MG63 (cell line): ENCODE measurements around the gene ARID5B. TPM values are rescaled to one million over a fixed set of nuclear protein-coding genes. Genes with fewer than 3 reads are reported as not detected.

ENCODE experiments used
- DNase-seq: peaks from one replicate; pipeline ENCODE4 v3.0.0-alpha.2; 2020
- H3K27me3 ChIP-seq: fragments of 250-450 bp; sonication (Bioruptor Pico); 2 replicates; pipeline ENCODE4 v1.5.1; 2020; ENCODE audit warnings: mild to moderate bottlenecking, moderate library complexity
- H3K36me3 ChIP-seq: fragments of 250-450 bp; sonication (Bioruptor Pico); 2 replicates; pipeline ENCODE4 v1.5.1; 2020; ENCODE audit warnings: mild to moderate bottlenecking, moderate library complexity
- H3K4me3 ChIP-seq: fragments of 250-450 bp; sonication (Bioruptor Pico); 2 replicates; pipeline ENCODE4 v1.5.1; 2020; ENCODE audit warnings: mild to moderate bottlenecking, moderate library complexity
- H3K9me3 ChIP-seq: fragments of 250-450 bp; sonication (Bioruptor Pico); 2 replicates; pipeline ENCODE4 v1.5.1; 2020; ENCODE audit warnings: mild to moderate bottlenecking, moderate library complexity
- total RNA-seq: library from RNA; depleted of rRNA; stranded (reverse); fragments of >200 nt; shearing (Covaris generic); gene quantifications from 2 replicates; pipeline ENCODE4 v1.2.3, GENCODE V29; 2014; ENCODE audit warnings: low replicate concordance

Gene ARID5B
- total RNA-seq, 1 experiment from 2014 or later, result 12.8 TPM

GRCh38 chr10:61986788-61987492 is 85.4 kb downstream of the ARID5B start:
- no peak for DNase-seq
- Histone ChIP-seq H3K27me3 (no peaks in the 10 kb centered on the region), H3K9me3 (no peaks in the 10 kb centered on the region), H3K4me3 (no peak overlapping the region), H3K36me3 (no peaks in the 10 kb centered on the region)

- H3K9me3 ChIP-seq, result no peaks in the 10 kb centered on the region
- H3K27me3 ChIP-seq, result no peaks in the 10 kb centered on the region
- no peak overlapping the region for H3K4me3 ChIP-seq
- no peak for DNase-seq
- H3K36me3 ChIP-seq, result no peaks in the 10 kb centered on the region
Observed at GRCh38 chr10:61987537-61987936, 86.0 kb downstream of the ARID5B start.

GRCh38 chr10:61987951-61988379 is 86.5 kb downstream of the ARID5B start:
- Histone ChIP-seq H3K9me3 (no peaks in the 10 kb centered on the region), H3K36me3 (no peaks in the 10 kb centered on the region), H3K27me3 (no peaks in the 10 kb centered on the region), H3K4me3 (no peak overlapping the region)
- no peak for DNase-seq

DNA sequence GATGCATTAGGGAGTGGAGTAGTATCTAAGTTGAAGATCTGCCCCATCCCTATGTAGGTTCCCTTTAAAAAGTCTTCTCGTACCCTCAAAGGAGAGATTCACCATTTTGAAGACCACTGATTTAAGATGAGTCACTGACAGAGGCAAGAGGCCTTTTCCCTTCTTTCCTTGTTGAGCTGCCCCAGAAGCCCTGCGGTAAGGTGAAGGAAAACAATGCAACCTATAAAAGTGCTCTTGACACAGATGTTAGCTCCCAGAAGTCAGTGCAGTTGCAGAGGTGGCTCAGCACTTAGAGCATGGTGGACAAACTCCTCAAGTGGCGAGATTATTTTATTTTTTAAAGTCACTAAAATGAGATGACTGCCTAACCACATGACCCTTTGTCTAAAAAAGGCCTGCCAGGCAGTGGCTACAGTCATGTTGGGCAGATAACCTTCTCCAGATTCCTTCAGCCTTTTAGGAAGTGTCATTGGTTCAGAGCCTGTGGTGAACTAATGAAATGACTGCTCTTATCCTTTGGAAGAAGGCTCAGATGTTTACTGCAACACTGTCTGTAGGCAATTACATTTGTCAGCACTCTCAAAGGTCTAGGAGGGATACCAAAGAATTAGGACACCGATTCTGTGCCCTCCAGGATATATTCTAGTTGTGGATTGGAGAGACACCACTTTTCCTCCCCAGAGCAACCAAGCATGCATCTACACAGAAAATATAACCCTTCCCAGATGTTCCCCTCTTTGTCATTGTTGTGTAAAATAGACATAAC is 88.7 kb downstream of the ARID5B start:
- no peak for DNase-seq
- no peaks in the 10 kb centered on the region for H3K9me3 ChIP-seq

DNA sequence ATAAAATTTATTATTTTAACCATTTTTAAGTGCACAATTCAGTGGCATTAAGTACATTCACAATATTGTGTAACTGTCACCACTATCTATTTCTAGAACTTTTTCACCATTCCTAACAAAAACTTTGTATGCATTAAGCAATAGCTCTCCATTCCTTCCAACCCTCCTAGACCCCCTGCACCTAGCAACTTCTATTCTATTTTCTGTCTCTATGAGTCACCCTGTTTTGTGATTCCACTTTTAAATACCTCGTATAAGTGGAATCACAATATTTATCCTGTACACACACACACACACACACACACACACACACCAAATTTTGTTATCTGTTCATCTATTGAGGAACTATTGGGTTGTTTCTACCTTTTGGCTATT is 89.2 kb downstream of the ARID5B start:
- DNase-seq, result no peak
- no peak overlapping the region for H3K4me3 ChIP-seq
- H3K9me3 ChIP-seq, result no peaks in the 10 kb centered on the region
- no peaks in the 10 kb centered on the region for H3K36me3 ChIP-seq
- H3K27me3 ChIP-seq, result no peaks in the 10 kb centered on the region

More for the DNA sequence above, 88.7 kb downstream of the ARID5B start:
- Histone ChIP-seq H3K36me3 (no peaks in the 10 kb centered on the region), H3K27me3 (no peaks in the 10 kb centered on the region), H3K4me3 (no peak overlapping the region)

DNA sequence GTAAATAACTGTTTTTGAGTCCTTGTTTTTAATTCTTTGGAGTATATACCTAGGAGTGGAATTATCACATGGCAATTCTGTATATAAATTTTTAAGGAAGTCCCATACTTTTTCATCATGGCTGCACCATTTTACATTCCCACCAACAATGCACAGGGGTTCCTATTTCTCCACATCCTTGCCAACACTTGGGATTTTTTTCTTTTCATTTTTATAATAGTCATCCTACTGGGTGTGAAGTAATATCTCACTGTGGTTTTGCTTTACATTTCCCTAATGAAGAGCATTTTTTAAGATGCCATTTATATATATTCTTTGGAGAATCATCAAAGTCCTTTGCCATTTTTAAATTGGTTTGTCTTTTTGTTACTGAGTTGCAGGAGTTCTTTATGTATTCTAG is 89.7 kb downstream of the ARID5B start:
- no peak for DNase-seq
- no peaks in the 10 kb centered on the region for H3K36me3 ChIP-seq
- no peaks in the 10 kb centered on the region for H3K9me3 ChIP-seq
- H3K4me3 ChIP-seq, result no peak overlapping the region
- no peaks in the 10 kb centered on the region for H3K27me3 ChIP-seq

- Histone ChIP-seq H3K27me3 (no peaks in the 10 kb centered on the region), H3K36me3 (no peaks in the 10 kb centered on the region), H3K9me3 (no peaks in the 10 kb centered on the region), H3K4me3 (no peak overlapping the region)
- DNase-seq, result no peak
Observed at GRCh38 chr10:61992059-61992460, 90.6 kb downstream of the ARID5B start.

- Histone ChIP-seq H3K9me3 (no peaks in the 10 kb centered on the region), H3K27me3 (no peaks in the 10 kb centered on the region), H3K4me3 (peak overlapping the region; percentile 7), H3K36me3 (no peaks in the 10 kb centered on the region)
- peak; percentile 13 for DNase-seq
Observed at GRCh38 chr10:61992671-61993668, 91.5 kb downstream of the ARID5B start.

DNA sequence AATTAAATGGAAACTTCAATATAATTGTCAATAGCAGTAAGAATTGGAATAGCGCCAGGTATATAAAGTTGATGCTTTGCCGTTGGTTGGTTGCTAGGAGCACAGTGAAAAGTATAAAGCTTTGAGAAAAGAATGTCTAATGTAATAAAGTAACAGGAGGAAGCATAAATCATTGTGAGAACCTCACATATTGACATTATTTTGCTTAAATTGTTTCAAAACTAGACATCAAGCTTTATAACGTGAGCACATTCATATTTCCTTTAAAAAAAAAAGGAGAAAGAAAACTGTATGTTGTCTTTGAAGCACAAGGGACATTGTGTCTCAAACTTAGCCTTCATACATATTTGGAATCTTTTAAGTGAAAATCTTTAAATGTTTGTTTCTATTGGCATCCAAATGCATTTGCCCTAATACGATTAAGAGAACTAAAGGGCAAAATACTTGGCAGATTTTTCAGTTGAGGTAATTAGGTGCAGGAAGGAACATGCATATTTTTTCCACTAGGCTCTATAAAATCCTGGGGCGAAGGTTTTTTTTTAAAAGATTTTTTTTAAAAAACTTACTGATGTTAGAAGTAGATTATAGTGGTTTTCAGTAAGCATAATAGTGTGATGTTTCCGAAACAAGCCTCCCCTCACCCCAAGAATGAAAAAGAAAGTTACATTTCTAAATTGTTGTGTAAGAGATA is 92.4 kb downstream of the ARID5B start:
- Histone ChIP-seq H3K27me3 (no peaks in the 10 kb centered on the region), H3K36me3 (no peaks in the 10 kb centered on the region), H3K4me3 (peak overlapping the region; percentile 24), H3K9me3 (no peaks in the 10 kb centered on the region)
- no peak for DNase-seq

DNA sequence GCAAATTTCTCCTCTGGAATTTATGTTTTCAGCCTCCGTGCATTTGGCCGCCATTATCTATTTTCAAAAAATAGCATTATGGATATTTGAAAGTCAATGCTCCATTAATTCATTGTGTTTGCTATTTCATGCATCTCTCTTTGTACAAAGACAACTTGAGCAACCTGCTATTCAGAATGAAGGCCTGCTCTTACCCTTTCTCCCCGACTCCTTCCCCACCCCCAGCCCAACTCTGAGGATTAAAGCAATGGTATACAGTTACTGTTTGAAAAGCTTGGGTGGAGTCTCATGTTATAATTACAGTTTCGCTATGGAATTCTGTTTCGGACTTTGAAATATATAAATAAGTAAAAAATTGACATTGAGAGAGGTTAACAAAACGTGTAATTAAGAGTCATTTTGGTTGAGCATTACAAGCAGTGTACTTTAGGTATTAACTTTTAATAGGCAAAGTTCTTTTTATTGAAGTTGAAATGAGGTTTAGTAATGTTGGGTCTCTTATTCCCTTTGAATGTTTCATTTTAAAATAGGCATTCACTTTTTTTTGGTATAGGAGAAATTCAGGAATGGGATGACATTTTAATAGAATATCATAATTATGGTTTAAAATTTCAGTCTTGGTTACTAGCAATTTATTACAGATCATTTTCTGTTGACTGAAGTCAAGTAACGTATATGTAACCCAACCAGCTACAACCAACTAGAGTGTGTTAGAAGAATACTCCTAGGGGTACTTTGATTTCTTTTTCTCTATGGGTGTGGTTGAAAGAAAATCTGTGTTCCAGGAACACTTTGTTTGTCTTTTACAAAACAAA is 93.1 kb downstream of the ARID5B start:
- Histone ChIP-seq H3K9me3 (no peaks in the 10 kb centered on the region), H3K36me3 (no peaks in the 10 kb centered on the region), H3K4me3 (peak overlapping the region; percentile 24), H3K27me3 (no peaks in the 10 kb centered on the region)
- peak; percentile 35 for DNase-seq

DNA sequence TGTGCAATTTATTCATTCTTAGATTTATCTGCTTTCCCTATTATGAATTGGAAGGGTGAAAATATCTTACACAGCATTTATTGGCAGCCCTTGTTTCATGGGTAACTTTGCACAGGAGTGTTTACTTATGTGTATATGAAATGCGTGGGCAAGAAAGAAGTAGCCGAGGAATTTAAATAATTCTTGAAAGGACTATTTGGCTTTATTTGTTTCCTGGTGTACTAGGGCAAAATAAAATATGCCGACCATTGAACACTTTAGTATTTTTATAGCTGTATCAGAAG is 93.7 kb downstream of the ARID5B start:
- Histone ChIP-seq H3K9me3 (no peaks in the 10 kb centered on the region), H3K4me3 (peak overlapping the region; percentile 24; the same call in 1 of the 2 replicates), H3K27me3 (no peaks in the 10 kb centered on the region), H3K36me3 (no peaks in the 10 kb centered on the region)
- DNase-seq, result no peak

DNA sequence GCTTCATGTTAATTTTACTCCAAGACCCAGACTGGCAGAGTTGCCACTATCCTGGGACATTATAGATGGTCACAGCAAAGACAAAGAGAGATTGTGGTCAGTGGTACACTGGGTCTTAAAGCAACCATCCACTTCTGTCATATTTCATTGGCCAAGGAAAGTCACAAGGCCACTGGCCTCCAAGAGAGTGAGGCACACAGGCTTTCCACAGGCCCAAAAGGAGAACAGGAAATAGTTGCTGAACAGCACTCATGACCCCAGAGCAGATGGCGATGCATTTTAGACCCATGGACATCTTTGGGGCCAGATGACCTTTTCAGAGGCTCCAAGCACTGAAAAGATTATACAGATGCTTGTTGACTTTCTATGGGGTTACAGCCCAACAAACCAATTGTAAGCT is 97.4 kb downstream of the ARID5B start:
- Histone ChIP-seq H3K27me3 (no peaks in the 10 kb centered on the region), H3K36me3 (peaks cover 8% of the 10 kb centered on the region), H3K4me3 (no peak overlapping the region), H3K9me3 (no peaks in the 10 kb centered on the region)
- no peak for DNase-seq

DNA sequence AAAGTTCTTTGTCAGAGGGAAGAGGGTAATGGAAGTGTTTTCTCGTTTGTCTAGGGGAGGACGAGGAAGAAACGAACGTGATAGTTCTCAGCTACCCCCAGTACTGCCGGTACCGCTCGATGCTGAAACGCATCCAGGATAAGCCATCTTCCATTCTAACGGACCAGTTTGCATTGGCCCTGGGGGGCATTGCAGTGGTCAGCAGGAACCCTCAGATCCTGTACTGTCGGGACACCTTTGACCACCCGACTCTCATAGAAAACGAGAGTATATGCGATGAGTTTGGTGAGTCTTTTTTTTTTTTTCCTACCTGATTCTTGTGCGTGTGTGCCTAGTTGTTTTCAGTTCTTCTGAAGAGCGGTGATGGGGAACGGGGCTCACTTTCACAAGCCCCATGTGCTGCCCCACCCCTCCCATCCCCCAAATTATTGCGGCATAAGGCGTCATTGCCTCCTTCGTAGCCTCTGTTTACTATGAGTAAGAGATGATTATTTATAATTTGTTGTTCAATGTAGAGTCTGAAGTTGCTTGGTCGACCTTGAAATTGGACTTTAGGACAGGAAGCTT is 98.6 kb downstream of the ARID5B start:
- Histone ChIP-seq H3K36me3 (peaks cover 8% of the 10 kb centered on the region), H3K9me3 (no peaks in the 10 kb centered on the region), H3K27me3 (no peaks in the 10 kb centered on the region), H3K4me3 (no peak overlapping the region)
- no peak for DNase-seq

- no peak overlapping the region for H3K4me3 ChIP-seq
- H3K9me3 ChIP-seq, result no peaks in the 10 kb centered on the region
- DNase-seq, result no peak
- no peaks in the 10 kb centered on the region for H3K27me3 ChIP-seq
- H3K36me3 ChIP-seq, result peaks cover 8% of the 10 kb centered on the region
Observed at GRCh38 chr10:62000726-62001125, 99.2 kb downstream of the ARID5B start.

- Histone ChIP-seq H3K4me3 (no peak overlapping the region), H3K9me3 (no peaks in the 10 kb centered on the region), H3K27me3 (no peaks in the 10 kb centered on the region), H3K36me3 (peaks cover 8% of the 10 kb centered on the region)
- no peak for DNase-seq
Observed at GRCh38 chr10:62001898-62002297, 100.4 kb downstream of the ARID5B start.

- no peak overlapping the region for H3K4me3 ChIP-seq
- no peaks in the 10 kb centered on the region for H3K9me3 ChIP-seq
- DNase-seq, result no peak
- no peaks in the 10 kb centered on the region for H3K27me3 ChIP-seq
- peaks cover 10% of the 10 kb centered on the region for H3K36me3 ChIP-seq
Observed at GRCh38 chr10:62002753-62003152, 101.3 kb downstream of the ARID5B start.
